Esophagus muscularis mucosa (tissue), 3 donors: ENCODE measurements around the gene FTO.

Experiments used
- CTCF ChIP-seq, 3 experiments: fragments of 200-600 bp in 2 of 3; fragments of 450-650 bp in 1 of 3; sonication (generic) in 2 of 3; IDR thresholded peaks; one replicate each; pipeline ENCODE4 v1.5.1; 2017 to 2019; ENCODE audit warnings: antibody characterized with exemption in 3 of 3, mild to moderate bottlenecking in 2 of 3, moderate library complexity in 1 of 3
- POLR2A ChIP-seq: fragments of 450-650 bp; IDR thresholded peaks from one replicate; pipeline ENCODE4 v1.6.1; 2017; ENCODE audit warnings: antibody characterized with exemption, moderate library complexity, mild to moderate bottlenecking, low read depth
- POLR2AphosphoS5 ChIP-seq, 2 donors: sonication (generic); formaldehyde crosslinking; IDR thresholded peaks; one replicate each; pipeline ENCODE4 v1.6.1; 2017; ENCODE audit warnings: antibody characterized with exemption in 2 of 2

- TF ChIP-seq CTCF (IDR thresholded peaks at IDR 0.05) (no peak), POLR2A (no peak), POLR2AphosphoS5 (IDR thresholded peaks at IDR 0.05) (no peak)
Observed at GRCh38 chr16:53664724-53665345, 39.1 kb upstream of the FTO start.
